HEK293 (cell line): Measurements from ENCODE around the gene MMUT.
"Not testable (repeated sequence)": the region's sequence is repeated elsewhere in the genome, so short reads cannot be mapped to it uniquely, and the experiment has no call there.

Source experiments
- CTCF ChIA-PET: fragments of 350-600 bp; formaldehyde crosslinking; extraction: SDS; loops from one replicate; lab custom pipeline; 2021; ENCODE audit warnings: antibody characterized with exemption; lab: Yijun Ruan, JAX
- POLR2A ChIA-PET: fragments of 300-600 bp; formaldehyde crosslinking; extraction: SDS; loops from one replicate; lab custom pipeline; 2020; ENCODE audit warnings: antibody characterized with exemption, inconsistent platforms; lab: Yijun Ruan, JAX
- H3K27ac ChIP-seq: fragments of 200-500 bp; sonication (Bioruptor generic); 2 replicates; pipeline ENCODE4 v1.5.1; 2014; ENCODE audit warnings: low read depth, low read length, control low read depth, inconsistent platforms; ENCODE audit errors: extremely low read depth
- H3K36me3 ChIP-seq, 2 experiments: fragments of 200-500 bp in 1 of 2; sonication (Bioruptor generic) in 1 of 2; 1 replicate in 1 of 2; 2 replicates in 1 of 2; pipeline ENCODE4 v1.5.1; 2014 to 2017; ENCODE audit warnings: inconsistent platforms in 2 of 2, low read length in 2 of 2; ENCODE audit not compliant: control insufficient read depth in 2 of 2, insufficient read depth in 1 of 2
- H3K4me1 ChIP-seq: fragments of 200-500 bp; sonication (Bioruptor generic); 2 replicates; pipeline ENCODE4 v1.5.1; 2014; ENCODE audit warnings: mild to moderate bottlenecking, low read length, inconsistent platforms; ENCODE audit not compliant: control insufficient read depth, insufficient read depth
- H3K4me3 ChIP-seq: 2 replicates; pipeline ENCODE4 v1.5.1; 2011; ENCODE audit warnings: low read depth, mild to moderate bottlenecking, control low read depth, low read length, moderate library complexity
- H3K9me3 ChIP-seq: fragments of 200-500 bp; sonication (Bioruptor generic); 2 replicates; pipeline ENCODE4 v1.5.1; 2014; ENCODE audit warnings: low read depth, low read length, inconsistent platforms; ENCODE audit not compliant: control insufficient read depth, insufficient read depth
- KLF7 ChIP-seq: fragments of 450-650 bp; formaldehyde crosslinking; IDR thresholded peaks from 2 replicates; pipeline ENCODE4 v1.5.1; 2016; ENCODE audit warnings: missing biosample characterization, missing genetic modification characterization, borderline replicate concordance
- SP2 ChIP-seq: fragments of 450-650 bp; formaldehyde crosslinking; IDR thresholded peaks from 2 replicates; pipeline ENCODE4 v1.5.1; 2016; ENCODE audit warnings: missing biosample characterization, missing genetic modification characterization
- TCF7L2 ChIP-seq: IDR thresholded peaks from 2 replicates; pipeline ENCODE4 v1.6.1; 2011; ENCODE audit warnings: low read depth, mild to moderate bottlenecking, inconsistent platforms, low read length, moderate library complexity, borderline replicate concordance
- ZNF112 ChIP-seq: fragments of 450-650 bp; formaldehyde crosslinking; IDR thresholded peaks from 2 replicates; pipeline ENCODE4 v1.5.0; 2017; ENCODE audit warnings: missing biosample characterization, missing genetic modification characterization
- ZNF138 ChIP-seq: fragments of 450-650 bp; formaldehyde crosslinking; IDR thresholded peaks from 2 replicates; pipeline ENCODE4 v1.5.1; 2016; ENCODE audit warnings: missing biosample characterization, missing genetic modification characterization, borderline replicate concordance
- ZNF423 ChIP-seq: fragments of 450-650 bp; formaldehyde crosslinking; IDR thresholded peaks from 2 replicates; pipeline ENCODE4 v1.5.1; 2016; ENCODE audit warnings: missing biosample characterization, missing genetic modification characterization
- ZNF473 ChIP-seq: fragments of 450-650 bp; formaldehyde crosslinking; IDR thresholded peaks from 2 replicates; pipeline ENCODE4 v1.5.1; 2017; ENCODE audit warnings: missing biosample characterization, missing genetic modification characterization
- ZNF596 ChIP-seq: fragments of 450-650 bp; IDR thresholded peaks from 2 replicates; pipeline ENCODE4 v1.5.0; 2018; ENCODE audit warnings: missing biosample characterization, mild to moderate bottlenecking, missing genetic modification characterization, moderate library complexity
- ZNF792 ChIP-seq: fragments of 450-650 bp; formaldehyde crosslinking; IDR thresholded peaks from 2 replicates; pipeline ENCODE4 v1.5.1; 2016; ENCODE audit warnings: missing biosample characterization, missing genetic modification characterization
- ZSCAN30 ChIP-seq: fragments of 450-650 bp; IDR thresholded peaks from 2 replicates; pipeline ENCODE4 v1.5.1; 2018; ENCODE audit warnings: missing biosample characterization, mild to moderate bottlenecking, missing genetic modification characterization, moderate library complexity
- ZXDB ChIP-seq: fragments of 450-650 bp; formaldehyde crosslinking; IDR thresholded peaks from 2 replicates; pipeline ENCODE4 v1.5.1; 2016; ENCODE audit warnings: missing biosample characterization, missing genetic modification characterization
- TF ChIP-seq, protein P1 (sequence below): fragments of 450-650 bp; formaldehyde crosslinking; IDR thresholded peaks from 2 replicates; pipeline ENCODE4 v1.5.0; 2017; ENCODE audit warnings: missing biosample characterization, missing genetic modification characterization, borderline replicate concordance
- TF ChIP-seq, protein P2 (sequence below): fragments of 450-650 bp; IDR thresholded peaks from 2 replicates; pipeline ENCODE4 v1.5.1; 2018; ENCODE audit warnings: missing biosample characterization, missing genetic modification characterization

The MMUT gene

GRCh38 chr6:49479308-49479970, 16.4 kb upstream of the MMUT start:
- TF ChIP-seq ZXDB (tag by site-specific recombination) (peak; percentile 12; the same call in 1 of the 2 replicates), ZNF112 (no peak)
- TF ChIP-seq, protein P1, sequence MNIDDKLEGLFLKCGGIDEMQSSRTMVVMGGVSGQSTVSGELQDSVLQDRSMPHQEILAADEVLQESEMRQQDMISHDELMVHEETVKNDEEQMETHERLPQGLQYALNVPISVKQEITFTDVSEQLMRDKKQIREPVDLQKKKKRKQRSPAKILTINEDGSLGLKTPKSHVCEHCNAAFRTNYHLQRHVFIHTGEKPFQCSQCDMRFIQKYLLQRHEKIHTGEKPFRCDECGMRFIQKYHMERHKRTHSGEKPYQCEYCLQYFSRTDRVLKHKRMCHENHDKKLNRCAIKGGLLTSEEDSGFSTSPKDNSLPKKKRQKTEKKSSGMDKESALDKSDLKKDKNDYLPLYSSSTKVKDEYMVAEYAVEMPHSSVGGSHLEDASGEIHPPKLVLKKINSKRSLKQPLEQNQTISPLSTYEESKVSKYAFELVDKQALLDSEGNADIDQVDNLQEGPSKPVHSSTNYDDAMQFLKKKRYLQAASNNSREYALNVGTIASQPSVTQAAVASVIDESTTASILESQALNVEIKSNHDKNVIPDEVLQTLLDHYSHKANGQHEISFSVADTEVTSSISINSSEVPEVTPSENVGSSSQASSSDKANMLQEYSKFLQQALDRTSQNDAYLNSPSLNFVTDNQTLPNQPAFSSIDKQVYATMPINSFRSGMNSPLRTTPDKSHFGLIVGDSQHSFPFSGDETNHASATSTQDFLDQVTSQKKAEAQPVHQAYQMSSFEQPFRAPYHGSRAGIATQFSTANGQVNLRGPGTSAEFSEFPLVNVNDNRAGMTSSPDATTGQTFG (tag by site-specific recombination): no peak
- TF ChIP-seq, all 188 proteins: peak for 1
- ChIA-PET POLR2A (no interaction called here), CTCF (interaction anchor here (0.7 kb wide), 1 partner anchor 31 kb away, joined by 3 read pairs; no protein-coding TSS in a partner anchor)
- H3K36me3 ChIP-seq: peaks cover 6 to 25% of the 10 kb centered on the region in 2 experiments; a peak in 2 of 3 replicates
- no peaks in the 10 kb centered on the region for H3K9me3 ChIP-seq
- H3K27ac ChIP-seq: no peak overlapping the region
- no peak overlapping the region for H3K4me3 ChIP-seq
- no peaks in the 10 kb centered on the region for H3K4me1 ChIP-seq

DNA sequence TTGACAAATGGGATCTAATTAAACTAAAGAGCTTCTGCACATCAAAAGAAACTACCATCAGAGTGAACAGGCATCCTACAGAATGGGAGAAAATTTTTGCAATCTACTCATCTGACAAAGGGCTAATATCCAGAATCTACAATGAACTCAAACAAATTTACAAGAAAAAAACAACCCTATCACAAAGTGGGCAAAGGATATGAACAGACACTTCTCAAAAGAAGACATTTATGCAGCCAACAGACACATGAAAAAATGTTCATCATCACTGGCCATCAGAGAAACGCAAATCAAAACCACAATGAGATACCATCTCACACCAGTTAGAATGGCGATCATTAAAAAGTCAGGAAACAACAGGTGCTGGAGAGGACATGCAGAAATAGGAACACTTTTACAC, 13.5 kb upstream of the MMUT start:
- POLR2A ChIA-PET: not testable (repeated sequence)

GRCh38 chr6:49468042-49468441, 5.0 kb upstream of the MMUT start:
- Histone ChIP-seq H3K4me1 (no peaks in the 10 kb centered on the region), H3K4me3 (no peak overlapping the region), H3K27ac (no peak overlapping the region), H3K9me3 (no peaks in the 10 kb centered on the region), H3K36me3 (peaks cover 22 to 25% of the 10 kb centered on the region in 2 experiments)
- CTCF ChIA-PET: interaction anchor here (0.6 to 0.9 kb wide), 2 partner anchors 8 to 10 kb away, joined by 3 to 4 read pairs; no protein-coding TSS in a partner anchor
- POLR2A ChIA-PET: no interaction called here
- TF ChIP-seq KLF7 (tag by site-specific recombination): no peak
- TF ChIP-seq TCF7L2: no peak
- TF ChIP-seq, protein P2, sequence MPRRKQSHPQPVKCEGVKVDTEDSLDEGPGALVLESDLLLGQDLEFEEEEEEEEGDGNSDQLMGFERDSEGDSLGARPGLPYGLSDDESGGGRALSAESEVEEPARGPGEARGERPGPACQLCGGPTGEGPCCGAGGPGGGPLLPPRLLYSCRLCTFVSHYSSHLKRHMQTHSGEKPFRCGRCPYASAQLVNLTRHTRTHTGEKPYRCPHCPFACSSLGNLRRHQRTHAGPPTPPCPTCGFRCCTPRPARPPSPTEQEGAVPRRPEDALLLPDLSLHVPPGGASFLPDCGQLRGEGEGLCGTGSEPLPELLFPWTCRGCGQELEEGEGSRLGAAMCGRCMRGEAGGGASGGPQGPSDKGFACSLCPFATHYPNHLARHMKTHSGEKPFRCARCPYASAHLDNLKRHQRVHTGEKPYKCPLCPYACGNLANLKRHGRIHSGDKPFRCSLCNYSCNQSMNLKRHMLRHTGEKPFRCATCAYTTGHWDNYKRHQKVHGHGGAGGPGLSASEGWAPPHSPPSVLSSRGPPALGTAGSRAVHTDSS (tag by site-specific recombination): no peak
- no peak for TF ChIP-seq ZSCAN30
- no peak for TF ChIP-seq ZNF138
- TF ChIP-seq ZNF792: no peak
- TF ChIP-seq ZNF473 (tag by site-specific recombination): no peak
- TF ChIP-seq ZNF596 (tag by site-specific recombination): no peak

More for the DNA sequence above, 13.5 kb upstream of the MMUT start:
- peaks cover 21 to 39% of the 10 kb centered on the region in 2 experiments for H3K36me3 ChIP-seq
- H3K9me3 ChIP-seq, CTCF ChIA-PET, H3K27ac ChIP-seq, H3K4me1 ChIP-seq, H3K4me3 ChIP-seq: not testable (repeated sequence)

GRCh38 chr6:49464691-49465090, 1.6 kb upstream of the MMUT start:
- H3K4me1 ChIP-seq: no peaks in the 10 kb centered on the region
- TF ChIP-seq SP2 (tag by site-specific recombination) (no peak), ZNF423 (no peak)
- ChIA-PET CTCF (no interaction called here), POLR2A (no interaction called here)
- peak overlapping the region; percentile 86; the same call in 1 of the 2 replicates for H3K4me3 ChIP-seq
- no peak overlapping the region for H3K27ac ChIP-seq
- H3K36me3 ChIP-seq: peaks cover 0 to 3% of the 10 kb centered on the region in 2 experiments; a peak in 1 of 3 replicates
- no peaks in the 10 kb centered on the region for H3K9me3 ChIP-seq
